ENCODE results near the gene SPEG. TPM values are rescaled to one million over a fixed set of nuclear protein-coding genes. Genes with fewer than 3 reads are reported as not detected.

SPEG gene
- total RNA-seq, 1 experiment from 2014 or later: 55.3 TPM

DNA sequence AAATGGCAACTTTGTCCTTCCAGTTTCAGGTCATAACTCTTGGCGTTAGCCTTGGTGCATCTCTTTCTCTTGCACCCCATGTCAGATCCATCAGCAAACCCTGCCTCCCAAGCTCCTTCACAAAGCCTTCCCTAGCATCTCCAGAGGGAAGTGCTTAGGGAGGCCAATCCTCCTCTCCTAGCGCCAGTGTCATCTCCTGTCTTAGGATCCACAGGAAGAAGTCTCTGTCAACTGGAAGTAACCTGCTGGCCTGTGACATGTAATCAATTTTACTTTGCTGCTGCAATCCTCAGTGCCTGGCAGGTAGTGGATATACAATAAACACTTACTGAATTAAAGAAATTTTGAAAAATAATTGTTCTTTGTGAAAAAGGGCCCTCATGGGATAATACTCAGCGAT is 39.0 kb upstream of the SPEG start (continued):
- TF ChIP-seq, protein P1, sequence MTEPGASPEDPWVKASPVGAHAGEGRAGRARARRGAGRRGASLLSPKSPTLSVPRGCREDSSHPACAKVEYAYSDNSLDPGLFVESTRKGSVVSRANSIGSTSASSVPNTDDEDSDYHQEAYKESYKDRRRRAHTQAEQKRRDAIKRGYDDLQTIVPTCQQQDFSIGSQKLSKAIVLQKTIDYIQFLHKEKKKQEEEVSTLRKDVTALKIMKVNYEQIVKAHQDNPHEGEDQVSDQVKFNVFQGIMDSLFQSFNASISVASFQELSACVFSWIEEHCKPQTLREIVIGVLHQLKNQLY (CRISPR knock-in tag; IDR thresholded peaks at IDR 0.05): no peak
- TF ChIP-seq SMAD4 (CRISPR knock-in tag; IDR thresholded peaks at IDR 0.05) (no peak), MXD4 (CRISPR knock-in tag; IDR thresholded peaks at IDR 0.05; ENCODE audit: borderline replicate concordance) (no peak), FOXK1 (CRISPR knock-in tag; IDR thresholded peaks at IDR 0.05) (no peak)

DNA sequence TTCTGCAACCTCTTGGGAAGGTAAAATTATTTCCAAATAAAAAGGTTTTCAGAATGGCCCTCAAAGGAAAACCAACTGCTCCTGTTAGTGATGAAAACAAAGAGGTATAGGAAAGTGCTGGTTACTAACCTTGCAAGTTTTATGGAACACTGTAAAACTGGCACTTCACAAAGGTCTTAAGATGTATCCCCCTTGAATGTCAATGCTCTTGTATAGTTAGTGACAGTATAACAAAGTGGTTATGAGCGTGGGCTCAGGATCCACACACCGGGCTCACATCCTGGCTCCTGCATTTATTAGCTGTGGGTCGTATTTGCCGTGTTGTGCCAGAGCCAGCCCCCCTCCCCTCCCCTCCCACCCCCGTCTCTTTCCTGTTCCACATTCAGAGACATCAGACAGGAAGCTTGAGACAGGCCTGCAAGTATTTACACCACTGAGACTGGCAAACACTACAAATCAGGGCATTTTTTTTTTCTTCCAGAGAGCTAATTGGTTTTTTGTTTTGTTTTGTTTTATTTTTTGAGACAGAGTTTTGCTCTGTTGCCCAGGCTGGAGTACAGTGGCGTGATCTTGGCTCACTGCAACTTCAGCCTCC is 37.7 kb upstream of the SPEG start:
- no peak overlapping the region for H3K27ac Mint-ChIP-seq

DNA sequence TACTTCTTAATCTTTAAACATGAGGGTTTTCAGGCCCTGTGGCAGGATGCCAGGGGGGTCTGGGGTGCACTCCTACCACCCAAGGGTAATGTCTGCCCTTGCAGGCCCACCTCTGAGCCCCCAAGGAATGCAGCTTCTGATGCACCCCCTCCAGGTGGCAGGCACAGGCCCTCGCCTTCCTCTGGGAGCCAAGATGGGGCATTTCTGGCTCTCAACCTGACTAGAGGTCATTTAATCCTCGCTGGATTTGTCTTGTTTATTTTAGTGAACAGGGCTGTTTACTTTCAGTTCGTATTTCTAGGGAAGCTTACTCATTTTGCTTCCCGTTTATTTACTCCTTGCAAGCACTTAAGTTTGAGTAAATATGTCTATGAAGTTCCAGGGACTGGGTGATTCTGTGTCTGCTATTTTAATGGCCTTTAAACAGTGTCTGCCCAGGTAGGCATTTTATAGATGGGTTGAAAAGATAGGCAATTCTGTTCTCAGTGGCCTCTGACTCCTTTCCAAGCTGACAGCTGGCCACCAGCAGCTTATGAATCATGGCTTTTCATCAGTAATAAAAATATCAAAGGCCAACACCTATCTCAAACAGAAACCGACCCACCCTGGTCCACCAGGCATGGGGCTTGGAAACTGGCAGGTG is 35.8 kb upstream of the SPEG start:
- ChIA-PET CTCF (interaction anchor here (0.5 to 1.2 kb wide), 8 partner anchors 11 to 161 kb away, joined by 3 to 6 read pairs (median 4); partner anchors contain the start of gene DNPEP), POLR2A (no interaction called here)
- H3K27ac Mint-ChIP-seq: no peak overlapping the region
- no peak overlapping the region for H3K4me3 Mint-ChIP-seq
- H3K36me3 Mint-ChIP-seq: no peaks in the 10 kb centered on the region
- H3K9me3 Mint-ChIP-seq: no peaks in the 10 kb centered on the region
- H3K27me3 Mint-ChIP-seq (ENCODE audit: low read depth): peaks cover 4% of the 10 kb centered on the region; the same call in 1 of the 2 replicates
- DNase-seq (ENCODE audit: low spot score): no peak
- peaks cover 32% of the 10 kb centered on the region for H3K4me1 Mint-ChIP-seq
- no peak for ATAC-seq
- TF ChIP-seq MYBL2 (CRISPR knock-in tag; IDR thresholded peaks at IDR 0.05) (no peak), CREM (CRISPR knock-in tag; IDR thresholded peaks at IDR 0.05) (no peak), NFYB (CRISPR knock-in tag; conservative IDR thresholded peaks at IDR 0.05; ENCODE audit: low read depth) (no peak), NR1H2 (CRISPR knock-in tag; IDR thresholded peaks at IDR 0.05) (no peak), ZNF416 (CRISPR knock-in tag; IDR thresholded peaks at IDR 0.05) (no peak)
- TF ChIP-seq, protein P2, sequence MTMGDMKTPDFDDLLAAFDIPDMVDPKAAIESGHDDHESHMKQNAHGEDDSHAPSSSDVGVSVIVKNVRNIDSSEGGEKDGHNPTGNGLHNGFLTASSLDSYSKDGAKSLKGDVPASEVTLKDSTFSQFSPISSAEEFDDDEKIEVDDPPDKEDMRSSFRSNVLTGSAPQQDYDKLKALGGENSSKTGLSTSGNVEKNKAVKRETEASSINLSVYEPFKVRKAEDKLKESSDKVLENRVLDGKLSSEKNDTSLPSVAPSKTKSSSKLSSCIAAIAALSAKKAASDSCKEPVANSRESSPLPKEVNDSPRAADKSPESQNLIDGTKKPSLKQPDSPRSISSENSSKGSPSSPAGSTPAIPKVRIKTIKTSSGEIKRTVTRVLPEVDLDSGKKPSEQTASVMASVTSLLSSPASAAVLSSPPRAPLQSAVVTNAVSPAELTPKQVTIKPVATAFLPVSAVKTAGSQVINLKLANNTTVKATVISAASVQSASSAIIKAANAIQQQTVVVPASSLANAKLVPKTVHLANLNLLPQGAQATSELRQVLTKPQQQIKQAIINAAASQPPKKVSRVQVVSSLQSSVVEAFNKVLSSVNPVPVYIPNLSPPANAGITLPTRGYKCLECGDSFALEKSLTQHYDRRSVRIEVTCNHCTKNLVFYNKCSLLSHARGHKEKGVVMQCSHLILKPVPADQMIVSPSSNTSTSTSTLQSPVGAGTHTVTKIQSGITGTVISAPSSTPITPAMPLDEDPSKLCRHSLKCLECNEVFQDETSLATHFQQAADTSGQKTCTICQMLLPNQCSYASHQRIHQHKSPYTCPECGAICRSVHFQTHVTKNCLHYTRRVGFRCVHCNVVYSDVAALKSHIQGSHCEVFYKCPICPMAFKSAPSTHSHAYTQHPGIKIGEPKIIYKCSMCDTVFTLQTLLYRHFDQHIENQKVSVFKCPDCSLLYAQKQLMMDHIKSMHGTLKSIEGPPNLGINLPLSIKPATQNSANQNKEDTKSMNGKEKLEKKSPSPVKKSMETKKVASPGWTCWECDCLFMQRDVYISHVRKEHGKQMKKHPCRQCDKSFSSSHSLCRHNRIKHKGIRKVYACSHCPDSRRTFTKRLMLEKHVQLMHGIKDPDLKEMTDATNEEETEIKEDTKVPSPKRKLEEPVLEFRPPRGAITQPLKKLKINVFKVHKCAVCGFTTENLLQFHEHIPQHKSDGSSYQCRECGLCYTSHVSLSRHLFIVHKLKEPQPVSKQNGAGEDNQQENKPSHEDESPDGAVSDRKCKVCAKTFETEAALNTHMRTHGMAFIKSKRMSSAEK (CRISPR knock-in tag; IDR thresholded peaks at IDR 0.05; ENCODE audit: borderline replicate concordance): no peak
- TF ChIP-seq, protein P3, sequence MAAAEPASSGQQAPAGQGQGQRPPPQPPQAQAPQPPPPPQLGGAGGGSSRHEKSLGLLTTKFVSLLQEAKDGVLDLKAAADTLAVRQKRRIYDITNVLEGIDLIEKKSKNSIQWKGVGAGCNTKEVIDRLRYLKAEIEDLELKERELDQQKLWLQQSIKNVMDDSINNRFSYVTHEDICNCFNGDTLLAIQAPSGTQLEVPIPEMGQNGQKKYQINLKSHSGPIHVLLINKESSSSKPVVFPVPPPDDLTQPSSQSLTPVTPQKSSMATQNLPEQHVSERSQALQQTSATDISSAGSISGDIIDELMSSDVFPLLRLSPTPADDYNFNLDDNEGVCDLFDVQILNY (CRISPR knock-in tag; IDR thresholded peaks at IDR 0.05): no peak

More for the DNA sequence above, 37.7 kb upstream of the SPEG start:
- Mint-ChIP-seq H3K9me3 (no peaks in the 10 kb centered on the region), H3K36me3 (no peaks in the 10 kb centered on the region), H3K4me1 (peaks cover 13% of the 10 kb centered on the region), H3K27me3 (ENCODE audit: low read depth) (peaks cover 7% of the 10 kb centered on the region; the same call in 1 of the 2 replicates), H3K4me3 (no peak overlapping the region)
- ChIA-PET CTCF (interaction anchor here (1.0 to 1.2 kb wide), 3 partner anchors 37 to 132 kb away, joined by 4 read pairs; no protein-coding TSS in a partner anchor), POLR2A (no interaction called here)
- no peak for ATAC-seq
- TF ChIP-seq ZNF423 (CRISPR knock-in tag; IDR thresholded peaks at IDR 0.05) (no peak), ZNF317 (CRISPR knock-in tag; IDR thresholded peaks at IDR 0.05; ENCODE audit: borderline replicate concordance, low read depth) (no peak), NR2C2 (CRISPR knock-in tag; IDR thresholded peaks at IDR 0.05) (no peak)
- TF ChIP-seq, protein P4, sequence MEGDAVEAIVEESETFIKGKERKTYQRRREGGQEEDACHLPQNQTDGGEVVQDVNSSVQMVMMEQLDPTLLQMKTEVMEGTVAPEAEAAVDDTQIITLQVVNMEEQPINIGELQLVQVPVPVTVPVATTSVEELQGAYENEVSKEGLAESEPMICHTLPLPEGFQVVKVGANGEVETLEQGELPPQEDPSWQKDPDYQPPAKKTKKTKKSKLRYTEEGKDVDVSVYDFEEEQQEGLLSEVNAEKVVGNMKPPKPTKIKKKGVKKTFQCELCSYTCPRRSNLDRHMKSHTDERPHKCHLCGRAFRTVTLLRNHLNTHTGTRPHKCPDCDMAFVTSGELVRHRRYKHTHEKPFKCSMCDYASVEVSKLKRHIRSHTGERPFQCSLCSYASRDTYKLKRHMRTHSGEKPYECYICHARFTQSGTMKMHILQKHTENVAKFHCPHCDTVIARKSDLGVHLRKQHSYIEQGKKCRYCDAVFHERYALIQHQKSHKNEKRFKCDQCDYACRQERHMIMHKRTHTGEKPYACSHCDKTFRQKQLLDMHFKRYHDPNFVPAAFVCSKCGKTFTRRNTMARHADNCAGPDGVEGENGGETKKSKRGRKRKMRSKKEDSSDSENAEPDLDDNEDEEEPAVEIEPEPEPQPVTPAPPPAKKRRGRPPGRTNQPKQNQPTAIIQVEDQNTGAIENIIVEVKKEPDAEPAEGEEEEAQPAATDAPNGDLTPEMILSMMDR (IDR thresholded peaks at IDR 0.05): no peak
- TF ChIP-seq, protein P5, sequence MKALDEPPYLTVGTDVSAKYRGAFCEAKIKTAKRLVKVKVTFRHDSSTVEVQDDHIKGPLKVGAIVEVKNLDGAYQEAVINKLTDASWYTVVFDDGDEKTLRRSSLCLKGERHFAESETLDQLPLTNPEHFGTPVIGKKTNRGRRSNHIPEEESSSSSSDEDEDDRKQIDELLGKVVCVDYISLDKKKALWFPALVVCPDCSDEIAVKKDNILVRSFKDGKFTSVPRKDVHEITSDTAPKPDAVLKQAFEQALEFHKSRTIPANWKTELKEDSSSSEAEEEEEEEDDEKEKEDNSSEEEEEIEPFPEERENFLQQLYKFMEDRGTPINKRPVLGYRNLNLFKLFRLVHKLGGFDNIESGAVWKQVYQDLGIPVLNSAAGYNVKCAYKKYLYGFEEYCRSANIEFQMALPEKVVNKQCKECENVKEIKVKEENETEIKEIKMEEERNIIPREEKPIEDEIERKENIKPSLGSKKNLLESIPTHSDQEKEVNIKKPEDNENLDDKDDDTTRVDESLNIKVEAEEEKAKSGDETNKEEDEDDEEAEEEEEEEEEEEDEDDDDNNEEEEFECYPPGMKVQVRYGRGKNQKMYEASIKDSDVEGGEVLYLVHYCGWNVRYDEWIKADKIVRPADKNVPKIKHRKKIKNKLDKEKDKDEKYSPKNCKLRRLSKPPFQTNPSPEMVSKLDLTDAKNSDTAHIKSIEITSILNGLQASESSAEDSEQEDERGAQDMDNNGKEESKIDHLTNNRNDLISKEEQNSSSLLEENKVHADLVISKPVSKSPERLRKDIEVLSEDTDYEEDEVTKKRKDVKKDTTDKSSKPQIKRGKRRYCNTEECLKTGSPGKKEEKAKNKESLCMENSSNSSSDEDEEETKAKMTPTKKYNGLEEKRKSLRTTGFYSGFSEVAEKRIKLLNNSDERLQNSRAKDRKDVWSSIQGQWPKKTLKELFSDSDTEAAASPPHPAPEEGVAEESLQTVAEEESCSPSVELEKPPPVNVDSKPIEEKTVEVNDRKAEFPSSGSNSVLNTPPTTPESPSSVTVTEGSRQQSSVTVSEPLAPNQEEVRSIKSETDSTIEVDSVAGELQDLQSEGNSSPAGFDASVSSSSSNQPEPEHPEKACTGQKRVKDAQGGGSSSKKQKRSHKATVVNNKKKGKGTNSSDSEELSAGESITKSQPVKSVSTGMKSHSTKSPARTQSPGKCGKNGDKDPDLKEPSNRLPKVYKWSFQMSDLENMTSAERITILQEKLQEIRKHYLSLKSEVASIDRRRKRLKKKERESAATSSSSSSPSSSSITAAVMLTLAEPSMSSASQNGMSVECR (CRISPR knock-in tag; IDR thresholded peaks at IDR 0.05; ENCODE audit: borderline replicate concordance): no peak
- no peak for DNase-seq (ENCODE audit: low spot score)
